HG02870 (cell line): ENCODE data around the gene TPCN1.

Experiments
- ATAC-seq: cut with Tn5 transposase; IDR thresholded peaks from one replicate; pipeline ENCODE4 v1.9.1; 2021; ENCODE audit warnings: mild to moderate bottlenecking, moderate library complexity; ENCODE audit not compliant: unreplicated experiment

TPCN1 gene

DNA sequence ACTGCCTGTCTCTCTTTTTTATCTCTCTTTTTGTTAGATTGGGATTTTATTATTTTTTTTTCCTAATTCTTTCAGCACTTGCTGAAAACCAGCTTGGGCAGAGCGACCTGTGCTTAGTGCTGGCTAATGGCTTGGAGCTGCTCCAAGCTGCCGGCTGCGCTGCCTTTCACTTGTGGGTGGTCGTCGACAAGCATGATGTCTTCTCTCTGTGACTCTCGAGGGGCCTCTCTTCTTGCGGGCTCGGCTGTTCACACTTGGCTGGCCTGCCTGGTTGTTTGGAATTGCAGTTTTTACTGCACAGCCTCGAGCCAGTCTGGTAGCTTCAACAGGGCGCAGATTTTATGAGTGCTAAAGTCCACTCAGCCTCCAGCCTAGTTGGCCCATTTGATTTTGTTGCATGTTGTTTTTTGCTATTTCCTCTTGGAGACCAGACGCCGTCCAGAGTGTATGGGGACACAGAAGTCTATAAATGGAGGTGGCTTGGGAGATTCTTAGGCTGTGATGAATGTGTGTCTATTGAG lies 18.6 kb downstream of the TPCN1 start:
- ATAC-seq, result no peak

DNA sequence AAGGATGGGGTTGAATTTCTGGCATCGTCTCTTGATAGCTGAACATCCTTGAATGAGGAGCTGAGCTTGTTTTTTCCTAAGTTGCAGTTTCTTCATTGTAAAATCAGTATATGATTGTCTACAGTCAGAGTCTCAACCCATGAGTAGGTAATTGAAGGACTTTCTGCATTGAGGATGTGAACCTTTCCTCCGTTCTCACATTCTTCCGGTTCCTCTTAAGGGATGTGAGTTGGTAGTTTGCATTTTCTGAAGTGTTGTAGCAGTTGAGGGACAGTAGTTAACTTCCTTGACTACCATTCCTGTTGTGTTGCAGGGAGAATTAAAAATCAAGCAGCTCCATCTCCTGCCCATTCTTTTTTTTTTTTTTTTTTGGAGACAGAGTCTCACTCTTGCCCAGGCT lies 19.1 kb downstream of the TPCN1 start:
- no peak for ATAC-seq

DNA sequence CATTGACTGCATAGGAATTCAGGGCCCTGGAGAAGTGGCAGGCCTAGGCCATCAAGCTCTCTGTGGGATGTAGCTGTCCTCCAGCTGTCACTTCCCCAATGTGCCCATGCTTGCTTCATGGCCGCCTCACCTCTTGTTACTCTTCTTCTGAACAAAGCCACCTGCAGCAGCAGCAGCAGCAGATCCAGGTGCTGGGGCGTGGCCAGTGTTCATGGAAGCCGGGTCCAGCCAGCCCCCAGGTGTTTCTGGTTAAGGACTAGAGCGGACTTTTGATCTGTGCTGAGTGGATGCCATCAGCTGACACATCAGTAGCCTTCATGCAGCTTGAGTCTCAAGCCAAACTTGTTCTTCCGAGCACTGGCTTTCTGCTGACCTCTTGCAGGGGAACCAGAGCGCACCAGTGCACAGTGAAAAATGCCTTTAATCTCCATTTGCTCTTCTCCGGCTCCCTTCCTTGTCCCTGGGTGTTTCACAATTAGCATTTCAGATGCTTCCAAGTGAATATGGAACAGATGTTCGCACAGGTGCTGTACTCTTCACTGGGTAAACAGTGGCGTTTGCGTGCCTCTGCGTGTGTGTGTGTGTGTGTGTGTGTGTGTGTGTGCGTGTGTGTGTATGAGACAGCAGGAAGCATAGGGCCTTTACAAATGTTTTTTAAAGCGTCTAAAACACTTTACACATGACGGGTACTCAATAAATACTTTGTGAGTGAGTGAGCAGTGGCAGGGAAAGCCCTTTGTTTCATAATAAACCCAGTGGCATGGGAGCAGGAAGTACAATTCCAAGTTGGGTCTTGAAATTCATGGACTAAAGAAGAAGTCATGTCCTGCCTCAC lies 20.1 kb downstream of the TPCN1 start:
- ATAC-seq, result no peak

DNA sequence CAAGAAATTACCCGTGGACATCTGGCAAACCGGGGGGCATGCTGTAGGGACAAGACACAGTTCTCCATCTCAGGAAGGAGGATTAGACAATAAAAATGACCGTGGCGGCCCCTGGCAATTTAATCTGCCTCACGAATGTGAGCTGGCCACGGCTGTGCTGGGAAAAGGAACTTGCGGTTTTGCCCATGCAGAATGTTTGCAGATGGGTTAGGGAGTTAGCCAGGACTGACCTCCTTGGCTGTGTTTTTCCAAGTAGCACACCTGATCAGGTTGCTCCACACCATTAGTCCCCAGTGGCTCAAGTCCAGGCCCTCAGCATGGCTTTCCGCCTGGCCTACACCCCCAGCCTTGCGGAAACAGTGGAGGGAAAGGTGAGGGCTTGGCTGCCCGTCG lies 20.8 kb downstream of the TPCN1 start:
- no peak for ATAC-seq

DNA sequence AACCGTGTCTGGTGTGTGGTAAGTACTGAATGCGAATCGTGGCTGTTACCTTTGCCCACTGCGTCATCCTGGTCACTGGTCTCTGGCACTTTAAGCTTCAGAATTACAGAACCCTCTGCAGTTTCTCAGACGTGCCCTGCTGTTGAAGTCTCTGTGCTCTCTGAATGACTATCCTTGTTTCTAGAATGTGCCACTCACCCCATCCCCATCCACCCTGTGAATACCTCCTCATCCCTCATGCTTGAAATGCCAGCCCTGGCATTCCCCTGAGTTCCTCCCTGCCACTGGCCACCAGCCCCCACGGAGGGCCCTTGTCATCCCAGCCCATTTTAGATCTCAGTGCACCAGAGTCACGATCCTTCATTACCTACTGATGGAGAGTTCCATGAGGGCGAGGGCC lies 21.3 kb downstream of the TPCN1 start:
- no peak for ATAC-seq

DNA sequence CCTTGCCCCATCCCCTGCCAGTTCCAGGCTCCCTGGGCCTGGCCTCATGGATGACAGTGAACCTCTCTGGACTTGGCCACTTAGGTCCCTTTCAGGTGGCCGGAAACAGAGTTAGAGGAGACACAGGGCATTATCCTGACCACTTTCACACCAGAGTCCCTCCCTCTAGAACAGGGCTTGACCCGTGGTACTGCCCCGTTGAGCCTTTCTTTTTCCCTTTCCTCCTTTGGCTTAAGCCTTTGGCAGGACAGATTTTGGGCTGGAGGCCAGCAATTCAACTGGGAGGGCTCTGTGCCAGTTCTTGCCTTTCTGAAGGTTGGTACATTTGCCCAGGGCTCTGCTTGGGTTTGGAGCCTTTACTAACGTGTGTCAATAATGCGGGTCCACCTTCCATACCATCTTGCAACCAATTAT lies 22.8 kb downstream of the TPCN1 start:
- no peak for ATAC-seq

DNA sequence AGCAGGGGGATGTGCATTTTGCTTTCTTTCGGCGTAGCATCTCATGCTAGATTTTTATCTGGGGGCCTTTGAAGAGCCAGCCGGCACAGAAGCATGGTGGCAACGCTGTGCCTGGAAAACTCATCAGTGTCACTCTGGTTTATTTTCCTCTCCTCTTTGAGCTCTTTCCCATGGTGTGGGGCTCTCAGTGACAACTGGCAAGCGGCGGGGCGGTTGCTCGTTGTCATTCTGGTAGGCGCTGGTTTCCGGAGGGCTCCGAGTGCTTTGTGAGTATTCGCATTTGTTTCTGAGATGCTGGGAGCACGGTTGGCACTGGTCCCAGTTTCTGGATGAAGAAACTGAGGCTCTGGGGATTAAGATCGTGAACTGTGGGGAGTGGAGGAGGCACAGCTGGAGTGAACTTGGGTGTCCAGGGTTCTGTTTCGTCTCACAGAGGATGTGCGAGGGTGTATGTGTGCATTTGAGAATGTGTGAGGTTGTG lies 23.3 kb downstream of the TPCN1 start:
- no peak for ATAC-seq

DNA sequence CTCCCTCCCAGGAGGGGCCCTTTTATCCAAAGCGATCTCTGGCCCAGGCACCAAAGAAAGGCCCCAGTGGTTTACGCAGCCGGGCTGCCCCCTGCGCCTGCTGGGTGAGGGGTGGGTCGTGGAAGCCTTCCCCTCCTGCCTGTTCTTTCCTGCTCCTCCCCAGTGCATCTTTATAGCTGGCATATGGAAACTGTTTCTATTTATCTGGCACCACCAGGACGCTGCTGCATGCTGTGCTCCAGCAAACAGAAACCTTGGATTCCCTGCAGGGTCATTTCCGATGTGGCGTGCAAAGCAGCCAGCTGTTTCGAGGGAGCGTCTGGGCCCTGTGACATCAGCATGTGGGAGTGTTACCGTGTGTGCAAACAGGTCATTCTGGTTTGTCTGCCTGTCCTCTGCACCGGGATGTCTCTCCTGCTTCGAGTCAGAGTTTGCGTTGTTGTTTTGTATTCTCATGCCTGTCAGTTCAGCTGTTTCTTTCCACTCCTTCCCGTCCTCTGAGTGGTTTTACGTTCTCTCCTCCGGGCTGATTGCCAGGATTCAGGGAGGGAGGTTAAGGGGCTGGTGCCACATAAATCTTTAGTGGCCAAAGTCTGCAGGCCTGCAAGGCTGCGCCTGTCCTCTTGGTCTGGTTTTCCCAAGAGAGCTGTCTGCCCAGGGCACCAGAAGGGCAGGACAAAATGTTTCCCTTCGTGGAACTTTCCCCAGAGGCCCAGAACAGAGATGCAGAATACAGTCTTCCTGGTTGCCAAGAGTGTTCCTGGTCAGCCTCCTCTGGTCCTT lies 24.6 kb downstream of the TPCN1 start:
- ATAC-seq, result no peak

DNA sequence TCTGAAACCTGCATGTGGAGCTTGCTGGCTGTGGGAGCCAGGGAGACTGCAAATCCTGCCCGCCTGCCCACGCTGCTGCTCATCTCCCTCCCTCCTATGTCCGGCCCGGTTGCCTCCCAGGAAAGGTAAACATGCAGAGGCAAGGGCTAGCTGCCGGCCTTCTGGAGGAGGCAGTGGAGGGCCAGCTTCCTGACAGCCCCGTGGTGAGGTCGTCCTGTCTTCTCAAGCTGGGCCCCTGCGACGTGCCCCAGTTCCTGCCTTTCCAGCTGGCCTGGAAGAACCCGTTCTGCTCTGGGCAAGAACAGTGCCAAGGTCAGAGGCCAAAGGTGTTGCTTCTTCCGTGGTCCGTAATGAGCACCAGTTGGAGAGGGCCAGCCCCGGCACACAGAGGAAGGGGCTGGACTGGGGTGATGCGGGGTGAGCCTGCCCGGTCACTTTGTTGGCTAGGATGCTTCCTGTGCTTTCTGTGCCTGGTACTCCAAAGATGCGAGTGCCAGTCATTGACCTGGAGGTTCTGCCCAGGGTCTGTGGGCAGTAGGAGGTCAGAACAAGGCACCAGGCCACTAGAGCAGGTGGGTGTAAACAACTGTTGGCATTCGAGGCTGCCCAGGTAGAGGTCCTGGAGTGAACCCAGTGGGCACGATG lies 25.3 kb downstream of the TPCN1 start:
- no peak for ATAC-seq

DNA sequence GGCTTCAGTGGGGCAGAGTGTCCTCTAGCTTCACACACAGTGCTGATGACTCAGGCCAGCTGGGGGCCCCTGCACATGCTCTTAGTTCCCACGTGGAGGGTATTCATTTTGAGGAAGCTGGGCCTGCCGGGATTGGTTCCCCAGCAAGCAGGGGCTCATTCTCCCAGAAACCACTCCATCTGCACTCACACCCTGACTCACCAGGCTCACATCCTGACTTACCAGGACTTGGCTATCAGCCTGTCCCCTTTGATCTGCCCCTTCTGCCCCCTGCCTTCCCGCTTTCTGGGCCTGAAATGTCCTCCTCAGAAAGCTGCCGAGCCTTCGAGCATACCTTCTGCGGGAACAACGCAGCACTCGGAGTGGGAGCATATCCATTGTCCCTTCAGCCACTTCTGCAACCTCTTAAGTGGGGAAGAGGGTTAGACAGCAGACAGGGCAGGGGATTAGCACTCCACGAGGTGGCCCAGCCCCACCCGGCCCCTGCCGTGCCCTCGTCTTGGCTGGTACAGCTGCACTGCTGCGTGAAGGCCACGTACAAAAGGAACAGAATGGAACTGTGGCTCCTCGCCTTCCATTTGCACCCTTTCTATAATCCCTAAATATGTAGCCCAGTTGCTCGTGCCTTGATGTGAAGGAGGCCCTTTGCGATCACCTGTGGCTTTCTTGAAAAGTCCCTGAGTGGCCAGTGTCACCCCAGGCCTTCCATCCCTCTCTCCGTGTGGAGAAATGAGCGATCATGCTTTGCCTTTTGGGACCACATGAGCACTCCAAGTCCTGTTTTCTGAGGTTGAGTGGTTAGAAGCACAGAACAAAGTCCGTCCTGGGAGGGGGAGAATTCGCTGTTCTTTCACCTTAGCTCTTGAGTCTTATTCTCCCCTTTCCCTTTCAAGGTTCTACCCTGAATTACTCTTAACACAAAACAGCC lies 26.1 kb downstream of the TPCN1 start:
- ATAC-seq, result no peak

DNA sequence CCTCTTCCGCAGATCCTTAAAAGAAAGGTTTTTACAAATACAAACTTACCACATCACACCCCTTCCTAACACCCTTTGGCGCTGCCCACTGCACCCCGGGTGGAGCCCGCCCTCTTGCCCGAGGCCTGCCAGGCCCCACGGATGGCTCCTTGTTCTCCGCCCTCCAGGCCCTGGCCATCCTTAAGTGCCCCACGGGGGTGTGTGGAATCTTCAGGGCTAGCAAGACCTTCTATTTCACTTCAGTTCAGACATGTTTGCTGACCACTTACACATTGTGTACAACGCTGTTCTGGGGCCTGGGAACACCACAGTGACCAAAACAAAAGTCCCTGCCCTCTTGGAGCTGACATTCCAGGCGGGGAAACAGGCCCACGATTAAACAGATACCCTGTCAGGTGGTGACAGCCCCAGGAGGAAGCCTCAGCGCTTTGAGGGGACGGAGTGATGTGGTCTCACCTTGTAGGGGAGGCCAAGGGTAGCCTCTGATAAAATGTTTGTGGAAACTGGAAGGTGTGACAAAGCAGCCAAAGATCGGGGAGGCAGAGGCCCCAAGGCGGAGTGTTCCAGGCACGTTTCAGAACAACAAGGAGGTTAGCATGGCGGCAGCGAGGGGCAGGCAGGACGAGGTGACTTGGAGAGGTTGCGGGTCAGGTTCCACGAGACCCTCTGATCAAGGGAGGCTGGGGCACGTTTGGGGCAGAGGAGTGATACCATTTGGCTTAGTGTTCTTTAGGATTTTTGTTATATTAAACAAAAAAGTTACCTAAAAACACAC lies 27.0 kb downstream of the TPCN1 start:
- no peak for ATAC-seq

DNA sequence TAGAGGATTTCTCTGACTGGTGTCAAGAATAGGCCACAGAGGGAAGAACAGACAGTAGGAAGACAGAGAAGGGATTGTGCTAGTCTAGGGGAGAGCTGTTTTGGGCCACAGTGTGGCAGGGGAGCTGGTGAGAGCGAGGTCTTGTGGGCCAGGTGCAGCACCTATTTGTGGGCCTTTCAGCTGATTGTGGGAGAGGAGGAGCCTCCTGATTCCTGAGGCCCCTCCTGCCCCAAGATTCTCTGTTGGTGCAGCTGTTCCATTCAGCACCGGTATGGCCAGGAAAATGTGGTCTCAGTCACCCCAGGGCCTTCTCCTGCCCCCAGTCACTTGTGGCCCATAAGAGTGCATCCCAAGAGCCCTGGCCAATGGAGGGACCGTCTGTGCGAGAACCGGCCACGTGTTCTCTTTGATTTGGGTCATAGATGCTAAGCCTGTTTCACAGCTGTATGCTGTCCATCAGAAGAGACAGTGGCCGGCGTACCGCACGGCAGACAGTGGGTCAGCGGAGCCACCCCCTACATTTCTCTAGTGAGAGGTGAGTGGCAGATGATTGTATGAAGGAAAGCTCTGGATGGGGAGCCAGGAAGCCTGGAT lies 27.7 kb downstream of the TPCN1 start:
- no peak for ATAC-seq

DNA sequence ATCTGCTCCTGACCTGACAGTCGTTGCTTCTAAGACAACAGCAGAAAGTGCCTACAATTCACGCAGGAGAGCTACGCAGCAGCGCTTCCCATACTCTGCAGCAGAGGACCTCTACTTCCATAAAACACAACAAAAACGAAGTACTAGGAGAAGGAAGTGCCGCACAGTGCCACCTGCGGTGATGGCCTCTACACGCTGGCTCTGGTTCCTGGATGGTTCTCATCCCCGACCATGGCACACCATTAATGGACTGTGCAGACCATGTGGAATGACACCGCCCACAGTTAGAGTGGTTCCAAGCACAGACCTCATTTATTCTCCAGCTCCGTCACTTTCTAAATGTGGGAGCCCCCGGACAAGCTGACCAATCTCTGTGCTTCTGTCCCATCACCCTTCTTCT lies 28.3 kb downstream of the TPCN1 start:
- no peak for ATAC-seq

DNA sequence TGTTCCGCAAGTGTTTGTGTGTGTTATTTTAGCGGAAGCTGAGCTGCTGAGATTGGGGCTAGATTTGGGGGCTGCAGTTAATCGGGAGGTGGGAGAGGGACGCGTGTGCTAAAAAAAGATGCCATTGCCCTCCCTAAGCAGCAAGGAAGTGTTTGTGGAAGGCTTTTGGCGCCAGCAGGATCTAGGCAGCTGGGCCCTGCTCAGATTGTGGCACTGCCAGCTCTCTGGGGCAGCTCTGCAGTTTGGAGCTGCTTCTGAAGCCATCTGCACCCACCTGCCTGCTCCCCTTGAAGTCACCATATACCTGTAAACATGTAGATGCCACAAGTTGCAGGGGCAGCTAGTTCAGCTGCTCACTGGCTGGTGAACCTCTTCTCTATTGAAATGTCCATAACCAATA lies 28.8 kb downstream of the TPCN1 start:
- no peak for ATAC-seq

DNA sequence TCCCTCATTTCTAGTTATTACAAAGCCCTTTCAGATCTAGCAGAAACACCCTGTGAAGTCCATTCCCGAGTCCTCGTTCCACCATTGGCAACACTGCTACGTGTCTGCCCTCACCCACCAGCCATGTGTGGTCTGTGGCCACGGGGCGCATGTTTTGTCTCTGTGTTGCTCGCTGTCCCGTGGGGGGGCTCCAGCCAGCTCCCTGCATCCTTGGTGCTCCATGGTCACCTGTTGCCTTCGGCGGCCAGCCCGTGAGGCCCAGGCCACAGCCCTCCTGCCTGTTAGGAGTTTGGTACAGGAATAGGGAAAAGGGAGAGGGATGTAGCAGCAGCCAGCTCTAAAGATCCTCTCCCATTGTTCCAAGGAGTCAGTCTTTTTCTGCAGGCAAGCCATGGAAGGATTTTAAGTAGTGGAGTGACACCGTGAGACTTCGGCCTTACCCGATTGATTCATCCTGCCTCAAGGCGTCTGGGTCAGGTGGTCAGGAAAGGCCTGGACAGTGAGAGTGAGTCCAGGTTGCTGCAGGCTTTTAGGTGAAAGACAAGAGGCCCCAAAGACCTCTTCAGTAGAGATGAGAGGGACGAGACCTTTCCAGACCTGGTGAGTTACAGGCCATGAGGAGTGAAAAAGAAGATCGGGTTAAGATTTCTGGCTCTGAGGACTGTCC lies 30.3 kb downstream of the TPCN1 start:
- no peak for ATAC-seq

DNA sequence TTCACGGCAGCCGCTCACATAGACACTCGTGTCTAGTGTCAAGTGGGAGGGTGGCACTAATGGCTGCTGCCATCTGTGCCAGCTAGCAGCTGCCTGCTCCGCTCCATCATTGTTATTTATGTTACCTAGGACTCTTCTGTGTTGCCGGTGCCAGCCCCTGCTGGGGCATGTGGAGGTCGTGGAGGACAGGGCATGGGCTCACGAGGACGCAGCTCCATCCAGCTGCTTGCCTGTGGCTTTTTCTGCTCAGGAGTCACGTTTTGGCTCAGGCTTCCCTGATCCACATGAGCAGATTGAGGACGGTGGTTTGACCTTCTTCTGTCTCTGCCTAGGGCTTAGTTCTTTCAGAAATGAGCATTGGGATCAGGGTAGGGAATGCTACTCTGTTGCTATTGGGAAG lies 31.2 kb downstream of the TPCN1 start:
- ATAC-seq, result no peak

DNA sequence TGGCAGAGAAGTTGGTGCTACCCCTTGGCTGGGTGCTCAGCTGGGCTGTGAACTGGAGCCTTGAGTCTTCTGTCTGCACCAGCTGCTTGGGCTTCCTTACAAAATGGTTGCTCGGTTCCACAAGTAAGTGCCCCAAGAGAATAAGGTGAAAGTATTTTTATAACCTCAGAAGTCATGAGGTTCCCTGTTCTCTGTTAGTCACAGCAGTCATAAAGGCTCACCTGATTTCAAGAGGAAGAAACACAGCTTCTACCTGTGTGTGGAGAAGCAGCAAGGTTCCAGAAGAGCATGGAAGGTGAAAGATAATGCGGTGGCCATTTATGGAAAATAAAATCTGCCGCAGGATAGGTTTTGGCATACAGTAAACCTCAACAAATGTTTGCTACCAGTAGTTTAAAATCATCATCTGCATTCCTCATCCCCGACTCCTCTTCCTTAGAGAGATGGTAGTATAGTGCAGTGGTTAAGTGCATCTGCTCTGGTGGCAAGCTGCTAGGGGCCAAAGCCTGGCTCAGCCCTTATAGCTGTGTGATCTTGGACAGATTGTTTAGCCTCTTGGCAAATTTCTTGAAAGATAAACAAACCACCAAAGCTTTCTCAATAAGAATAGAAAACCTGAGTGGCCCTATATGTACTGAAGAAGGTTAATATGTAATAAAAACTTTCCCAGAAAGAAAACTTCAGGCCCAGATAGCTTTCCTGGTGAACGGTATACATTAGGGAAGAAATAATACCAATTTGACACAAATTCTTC lies 32.4 kb downstream of the TPCN1 start:
- no peak for ATAC-seq

DNA sequence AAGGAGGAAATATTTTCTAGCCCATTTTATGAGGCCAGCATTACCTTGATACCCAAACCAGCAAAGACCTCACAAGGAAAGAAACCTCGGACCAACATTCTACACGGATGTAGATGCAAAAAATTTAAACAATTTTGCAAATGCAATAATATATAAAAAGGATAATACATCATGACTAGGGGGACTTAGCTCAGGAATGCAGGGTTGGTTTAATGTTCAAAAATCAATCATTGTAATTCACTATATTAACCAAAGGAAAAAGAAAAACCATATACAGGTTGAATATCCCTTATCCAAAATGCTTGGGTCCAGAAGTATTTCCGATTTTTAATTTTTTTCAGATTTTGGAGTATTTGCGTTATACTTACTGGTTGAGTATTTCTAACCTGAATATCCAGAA lies 33.0 kb downstream of the TPCN1 start:
- no peak for ATAC-seq
